Activated naive CD8-positive, alpha-beta T cell treated with anti-CD3 and anti-CD28 coated beads, Interleukin-2, amount 10 ng/mL, durations not matched to agents 7 days and 5 days (primary cell): ENCODE data around the gene RPS18. TPM values are rescaled to one million over a fixed set of nuclear protein-coding genes. Genes with fewer than 3 reads are reported as not detected.
A peak's percentile ranks its signal among the peaks of the same experiment; 100 is the strongest.

Experiments
- ATAC-seq: fragments of 150-1000 bp; cut with Tn5 transposase; one replicate; pipeline ENCODE4 v1.10.0; 2021; ENCODE audit warnings: low read depth, moderate library complexity
- POLR2A ChIA-PET: fragments of 350-600 bp; sonication (Branson Sonifier 250); formaldehyde crosslinking; loops from one replicate; lab custom pipeline; 2021; ENCODE audit warnings: antibody characterized with exemption; lab: Charles Lee
- DNase-seq: peaks from one replicate; pipeline ENCODE4 v3.0.0; 2021
- H3K27ac Mint-ChIP-seq: one replicate; pipeline ENCODE4 v1.8.0; 2022; ENCODE audit warnings: mild to moderate bottlenecking, mixed read lengths
- H3K27me3 Mint-ChIP-seq: one replicate; pipeline ENCODE4 v1.8.0; 2022; ENCODE audit warnings: mild to moderate bottlenecking, moderate library complexity, mixed read lengths
- H3K36me3 Mint-ChIP-seq: one replicate; pipeline ENCODE4 v1.8.0; 2021; ENCODE audit warnings: mild to moderate bottlenecking, mixed read lengths
- H3K4me1 Mint-ChIP-seq: one replicate; pipeline ENCODE4 v1.8.0; 2021; ENCODE audit warnings: mixed read lengths
- H3K4me3 Mint-ChIP-seq: one replicate; pipeline ENCODE4 v1.8.0; 2022; ENCODE audit warnings: mild to moderate bottlenecking, moderate library complexity, mixed read lengths
- H3K9me3 Mint-ChIP-seq: one replicate; pipeline ENCODE4 v1.8.0; 2021; ENCODE audit warnings: mixed read lengths
- total RNA-seq, 2 experiments: library from RNA; stranded (reverse); gene quantifications; one replicate each; pipeline ENCODE4 v1.2.3, GENCODE V29; 2021

Gene RPS18
- total RNA-seq, 2 experiments from 2014 or later = 3,300 to 3,409 TPM

- H3K27me3 Mint-ChIP-seq = no peaks in the 10 kb centered on the region
- peak; percentile 13 for ATAC-seq
- POLR2A ChIA-PET = interaction anchor here (1.2 to 2.5 kb wide), 2 partner anchors 30 to 37 kb away, joined by 4 to 20 read pairs; partner anchors contain the start of gene B3GALT4
- H3K4me3 Mint-ChIP-seq = peak overlapping the region; percentile 98
- H3K9me3 Mint-ChIP-seq = no peaks in the 10 kb centered on the region
- peak; percentile 61 for DNase-seq
- peaks cover 42% of the 10 kb centered on the region for H3K36me3 Mint-ChIP-seq
- H3K27ac Mint-ChIP-seq = peak overlapping the region; percentile 97
- H3K4me1 Mint-ChIP-seq = peaks cover 47% of the 10 kb centered on the region
Measured at GRCh38 chr6:33314515-33314942, 42.7 kb downstream of the RPS18 start.

- POLR2A ChIA-PET = interaction anchor here (1.2 kb wide), 1 partner anchor 29 kb away, joined by 4 read pairs; no protein-coding TSS in a partner anchor
- DNase-seq (no peak), ATAC-seq (no peak)
- H3K9me3 Mint-ChIP-seq = no peaks in the 10 kb centered on the region
- H3K4me1 Mint-ChIP-seq = peaks cover 53% of the 10 kb centered on the region
- peaks cover 48% of the 10 kb centered on the region for H3K36me3 Mint-ChIP-seq
- H3K27ac Mint-ChIP-seq = peak overlapping the region; percentile 97
- H3K27me3 Mint-ChIP-seq = no peaks in the 10 kb centered on the region
- peak overlapping the region; percentile 98 for H3K4me3 Mint-ChIP-seq
Measured at GRCh38 chr6:33314943-33315792, 43.3 kb downstream of the RPS18 start.

- no peaks in the 10 kb centered on the region for H3K27me3 Mint-ChIP-seq
- peak overlapping the region; percentile 98 for H3K4me3 Mint-ChIP-seq
- no peak for ATAC-seq
- H3K36me3 Mint-ChIP-seq = peaks cover 52% of the 10 kb centered on the region
- H3K27ac Mint-ChIP-seq = peak overlapping the region; percentile 65
- peaks cover 56% of the 10 kb centered on the region for H3K4me1 Mint-ChIP-seq
- DNase-seq = no peak
- no peaks in the 10 kb centered on the region for H3K9me3 Mint-ChIP-seq
- POLR2A ChIA-PET = interaction anchor here (1.1 to 4.0 kb wide), 3 partner anchors 18 to 108 kb away, joined by 3 to 67 read pairs (median 23); partner anchors contain the start of genes RGL2 and RING1
Measured at GRCh38 chr6:33315793-33316602, 44.1 kb downstream of the RPS18 start.

GRCh38 chr6:33316603-33317418 lies 44.9 kb downstream of the RPS18 start:
- peak overlapping the region; percentile 100 for H3K4me3 Mint-ChIP-seq
- H3K27ac Mint-ChIP-seq = peak overlapping the region; percentile 71
- POLR2A ChIA-PET = interaction anchor here (0.7 to 4.0 kb wide), 12 partner anchors 8 to 472 kb away, joined by 3 to 67 read pairs (median 6); partner anchors contain the start of genes B3GALT4, CUTA, PFDN6 and RGL2
- no peak for DNase-seq
- H3K27me3 Mint-ChIP-seq = no peaks in the 10 kb centered on the region
- no peak for ATAC-seq
- H3K4me1 Mint-ChIP-seq = peaks cover 56% of the 10 kb centered on the region
- no peaks in the 10 kb centered on the region for H3K9me3 Mint-ChIP-seq
- H3K36me3 Mint-ChIP-seq = peaks cover 54% of the 10 kb centered on the region

- ATAC-seq = no peak
- Mint-ChIP-seq H3K27ac (peak overlapping the region; percentile 71), H3K36me3 (peaks cover 54% of the 10 kb centered on the region), H3K4me1 (peaks cover 57% of the 10 kb centered on the region), H3K4me3 (peak overlapping the region; percentile 100), H3K9me3 (no peaks in the 10 kb centered on the region), H3K27me3 (no peaks in the 10 kb centered on the region)
- POLR2A ChIA-PET = interaction anchor here (0.7 to 4.0 kb wide), 18 partner anchors 9 to 472 kb away, joined by 3 to 67 read pairs (median 6); partner anchors contain the start of genes B3GALT4, CUTA, PFDN6 and RGL2
- DNase-seq = no peak
Measured at GRCh38 chr6:33317419-33317668, 45.5 kb downstream of the RPS18 start.

GRCh38 chr6:33317669-33318425 lies 46.0 kb downstream of the RPS18 start, which contains the start of gene ZBTB22:
Gene ZBTB22 (minus strand): TSS chr6:33317744. CDS start chr6:33316916, 828 bp downstream.
- Mint-ChIP-seq H3K27me3 (no peaks in the 10 kb centered on the region), H3K27ac (peak within 1 kb of the TSS; percentile 98), H3K4me3 (peak within 1 kb of the TSS; percentile 100), H3K9me3 (no peaks in the 10 kb centered on the region), H3K36me3 (peaks cover 53% of the 10 kb centered on the region), H3K4me1 (peaks cover 54% of the 10 kb centered on the region)
- peak; percentile 94 for DNase-seq
- POLR2A ChIA-PET = interaction anchor here (0.7 to 4.0 kb wide), 21 partner anchors 9 to 473 kb away, joined by 3 to 67 read pairs (median 5); partner anchors contain the start of genes B3GALT4, CUTA, PFDN6 and RGL2
- peak; percentile 69 for ATAC-seq

- DNase-seq (no peak), ATAC-seq (no peak)
- Mint-ChIP-seq H3K4me3 (peak overlapping the region; percentile 100), H3K9me3 (no peaks in the 10 kb centered on the region), H3K27me3 (no peaks in the 10 kb centered on the region), H3K27ac (peak overlapping the region; percentile 98), H3K4me1 (peaks cover 54% of the 10 kb centered on the region), H3K36me3 (peaks cover 49% of the 10 kb centered on the region)
- POLR2A ChIA-PET = interaction anchor here (0.7 to 4.0 kb wide), 15 partner anchors 8 to 350 kb away, joined by 3 to 67 read pairs (median 5); partner anchors contain the start of genes B3GALT4, CUTA, RGL2 and SYNGAP1
Measured at GRCh38 chr6:33318426-33319073, 46.7 kb downstream of the RPS18 start.

GRCh38 chr6:33319939-33320314 lies 48.1 kb downstream of the RPS18 start:
- H3K36me3 Mint-ChIP-seq = peaks cover 45% of the 10 kb centered on the region
- DNase-seq = no peak
- H3K4me3 Mint-ChIP-seq = peak overlapping the region; percentile 100
- peaks cover 51% of the 10 kb centered on the region for H3K4me1 Mint-ChIP-seq
- H3K9me3 Mint-ChIP-seq = no peaks in the 10 kb centered on the region
- ATAC-seq = no peak
- no peaks in the 10 kb centered on the region for H3K27me3 Mint-ChIP-seq
- POLR2A ChIA-PET = interaction anchor here (4.0 kb wide), 1 partner anchor 25 kb away, joined by 67 read pairs; no protein-coding TSS in a partner anchor
- H3K27ac Mint-ChIP-seq = peak overlapping the region; percentile 67

- peaks cover 45% of the 10 kb centered on the region for H3K36me3 Mint-ChIP-seq
- POLR2A ChIA-PET = no interaction called here
- H3K4me3 Mint-ChIP-seq = peak overlapping the region; percentile 100
- no peak for ATAC-seq
- H3K27me3 Mint-ChIP-seq = no peaks in the 10 kb centered on the region
- no peak for DNase-seq
- H3K9me3 Mint-ChIP-seq = no peaks in the 10 kb centered on the region
- peaks cover 51% of the 10 kb centered on the region for H3K4me1 Mint-ChIP-seq
- H3K27ac Mint-ChIP-seq = peak overlapping the region; percentile 100
Measured at GRCh38 chr6:33320315-33321181, 48.7 kb downstream of the RPS18 start.

- H3K9me3 Mint-ChIP-seq = no peaks in the 10 kb centered on the region
- peaks cover 50% of the 10 kb centered on the region for H3K4me1 Mint-ChIP-seq
- DNase-seq = no peak
- no peaks in the 10 kb centered on the region for H3K27me3 Mint-ChIP-seq
- H3K36me3 Mint-ChIP-seq = peaks cover 44% of the 10 kb centered on the region
- ATAC-seq = no peak
- POLR2A ChIA-PET = no interaction called here
- peak overlapping the region; percentile 100 for H3K27ac Mint-ChIP-seq
- peak overlapping the region; percentile 100 for H3K4me3 Mint-ChIP-seq
Measured at GRCh38 chr6:33321227-33321626, 49.4 kb downstream of the RPS18 start.

- no peaks in the 10 kb centered on the region for H3K27me3 Mint-ChIP-seq
- no peaks in the 10 kb centered on the region for H3K9me3 Mint-ChIP-seq
- peaks cover 34% of the 10 kb centered on the region for H3K36me3 Mint-ChIP-seq
- POLR2A ChIA-PET = interaction anchor here (0.5 to 1.8 kb wide), 3 partner anchors 34 to 228 kb away, joined by 3 to 4 read pairs (median 3); partner anchors contain the start of genes PFDN6 and WDR46
- peaks cover 35% of the 10 kb centered on the region for H3K4me1 Mint-ChIP-seq
- H3K27ac Mint-ChIP-seq = peak overlapping the region; percentile 100
- ATAC-seq = no peak
- DNase-seq = peak; percentile 53
- peak overlapping the region; percentile 100 for H3K4me3 Mint-ChIP-seq
Measured at GRCh38 chr6:33323623-33323948, 51.7 kb downstream of the RPS18 start.
